ENCODE measurements around the gene PRODH2. TPM values are rescaled to one million over a fixed set of nuclear protein-coding genes. Genes with fewer than 3 reads are reported as not detected.

Gene PRODH2
- total and polyA plus RNA-seq, 2 of the 13 experiments (the other 11 are each of a cell fraction or from before 2014, with no cell fraction given): 86.7 to 118 TPM

DNA sequence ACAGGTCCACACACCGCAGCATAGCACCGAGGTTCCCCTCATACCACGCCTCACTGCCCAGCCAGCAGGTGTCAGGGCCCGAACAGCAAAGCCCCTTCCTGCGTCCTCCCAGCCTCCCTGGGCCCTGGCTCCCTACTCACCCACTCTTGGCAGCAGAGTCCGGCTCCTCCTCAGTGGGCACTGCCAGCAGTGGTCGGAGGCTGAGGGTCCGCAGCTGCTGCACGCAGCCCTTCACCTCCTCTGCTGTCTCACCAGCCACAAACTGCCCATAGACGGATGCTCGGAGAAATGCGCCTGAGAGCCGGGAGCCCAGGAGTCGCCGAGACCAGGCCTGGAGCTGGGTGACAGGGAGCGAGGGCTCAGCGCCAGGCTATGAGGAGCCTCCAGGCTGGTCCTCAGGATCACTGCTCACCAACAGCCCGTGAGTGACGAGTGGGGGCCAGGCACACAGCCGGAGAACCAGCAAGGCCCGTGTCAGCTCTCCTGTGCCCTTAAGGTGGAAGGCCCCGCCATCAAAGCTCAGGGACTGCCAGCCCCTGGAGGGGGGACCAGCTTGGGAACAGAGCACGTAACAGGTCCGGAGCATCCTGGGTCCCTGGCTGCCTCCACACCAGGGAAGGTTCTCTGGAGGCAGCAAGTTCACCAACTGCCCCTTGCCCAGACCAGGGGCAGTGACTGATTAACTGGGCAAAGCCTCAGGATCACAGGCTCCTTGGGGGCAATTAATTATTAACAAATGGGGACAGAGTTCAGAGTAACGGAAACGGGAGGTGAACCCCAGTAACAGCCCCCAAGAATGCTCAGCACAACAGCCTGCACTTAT, at the start of gene PRODH2 (continued):
- no peak for TF ChIP-seq ZNF629 (CRISPR knock-in tag; conservative IDR thresholded peaks at IDR 0.05)
- TF ChIP-seq, protein P1, sequence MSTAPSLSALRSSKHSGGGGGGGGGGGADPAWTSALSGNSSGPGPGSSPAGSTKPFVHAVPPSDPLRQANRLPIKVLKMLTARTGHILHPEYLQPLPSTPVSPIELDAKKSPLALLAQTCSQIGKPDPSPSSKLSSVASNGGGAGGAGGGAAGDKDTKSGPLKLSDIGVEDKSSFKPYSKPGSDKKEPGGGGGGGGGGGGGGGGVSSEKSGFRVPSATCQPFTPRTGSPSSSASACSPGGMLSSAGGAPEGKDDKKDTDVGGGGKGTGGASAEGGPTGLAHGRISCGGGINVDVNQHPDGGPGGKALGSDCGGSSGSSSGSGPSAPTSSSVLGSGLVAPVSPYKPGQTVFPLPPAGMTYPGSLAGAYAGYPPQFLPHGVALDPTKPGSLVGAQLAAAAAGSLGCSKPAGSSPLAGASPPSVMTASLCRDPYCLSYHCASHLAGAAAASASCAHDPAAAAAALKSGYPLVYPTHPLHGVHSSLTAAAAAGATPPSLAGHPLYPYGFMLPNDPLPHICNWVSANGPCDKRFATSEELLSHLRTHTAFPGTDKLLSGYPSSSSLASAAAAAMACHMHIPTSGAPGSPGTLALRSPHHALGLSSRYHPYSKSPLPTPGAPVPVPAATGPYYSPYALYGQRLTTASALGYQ (CRISPR knock-in tag; IDR thresholded peaks at IDR 0.05): 0 out of 2 replicates have a peak, but pooled peaks have one; percentile 33
- peak; percentile 45; the same call in 1 of the 2 replicates for TF ChIP-seq ZSCAN9 (CRISPR knock-in tag; IDR thresholded peaks at IDR 0.05; ENCODE audit: borderline replicate concordance)
- TF ChIP-seq, protein P2, sequence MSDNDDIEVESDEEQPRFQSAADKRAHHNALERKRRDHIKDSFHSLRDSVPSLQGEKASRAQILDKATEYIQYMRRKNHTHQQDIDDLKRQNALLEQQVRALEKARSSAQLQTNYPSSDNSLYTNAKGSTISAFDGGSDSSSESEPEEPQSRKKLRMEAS (IDR thresholded peaks at IDR 0.05): peak; percentile 93
- TF ChIP-seq HIVEP1 (CRISPR knock-in tag; IDR thresholded peaks at IDR 0.05): peak; percentile 10; the same call in 1 of the 2 replicates
- TF ChIP-seq ZNF678 (CRISPR knock-in tag; IDR thresholded peaks at IDR 0.05): no peak
- peak; percentile 76; the same call in 1 of the 2 replicates for TF ChIP-seq ZNF747 (CRISPR knock-in tag; IDR thresholded peaks at IDR 0.05; ENCODE audit: borderline replicate concordance)
- peak; percentile 39; the same call in 1 of the 2 replicates for TF ChIP-seq PITX1 (CRISPR knock-in tag; IDR thresholded peaks at IDR 0.05)
- no peak; the same call in 1 of the 2 replicates for TF ChIP-seq ZNF136 (CRISPR knock-in tag; IDR thresholded peaks at IDR 0.05; ENCODE audit: low read depth)
- no peak for TF ChIP-seq KMT2A (CRISPR knock-in tag; IDR thresholded peaks at IDR 0.05)
- TF ChIP-seq ZEB1 (IDR thresholded peaks at IDR 0.05; ENCODE audit: insufficient replicate concordance, low read depth): no peak
- no peak for TF ChIP-seq ZNF121 (CRISPR knock-in tag; IDR thresholded peaks at IDR 0.05)
- no peak for TF ChIP-seq POLR2AphosphoS2 (IDR thresholded peaks at IDR 0.05; ENCODE audit: low read depth, low read length)
- TF ChIP-seq, protein P3, sequence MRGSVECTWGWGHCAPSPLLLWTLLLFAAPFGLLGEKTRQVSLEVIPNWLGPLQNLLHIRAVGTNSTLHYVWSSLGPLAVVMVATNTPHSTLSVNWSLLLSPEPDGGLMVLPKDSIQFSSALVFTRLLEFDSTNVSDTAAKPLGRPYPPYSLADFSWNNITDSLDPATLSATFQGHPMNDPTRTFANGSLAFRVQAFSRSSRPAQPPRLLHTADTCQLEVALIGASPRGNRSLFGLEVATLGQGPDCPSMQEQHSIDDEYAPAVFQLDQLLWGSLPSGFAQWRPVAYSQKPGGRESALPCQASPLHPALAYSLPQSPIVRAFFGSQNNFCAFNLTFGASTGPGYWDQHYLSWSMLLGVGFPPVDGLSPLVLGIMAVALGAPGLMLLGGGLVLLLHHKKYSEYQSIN (CRISPR knock-in tag; IDR thresholded peaks at IDR 0.05; ENCODE audit: borderline replicate concordance): no peak
- TF ChIP-seq PCBP2 (optimal IDR thresholded peaks at IDR 0.05; ENCODE audit: low read depth, low read length, poor library complexity, severe bottlenecking): no peak
- no peak for TF ChIP-seq ZFP82 (CRISPR knock-in tag; IDR thresholded peaks at IDR 0.05; ENCODE audit: borderline replicate concordance)
- peak; percentile 93 for TF ChIP-seq PPARG (CRISPR knock-in tag; conservative IDR thresholded peaks at IDR 0.05)
- no peak; the same call in 1 of the 2 replicates for TF ChIP-seq NFKB2 (CRISPR knock-in tag; IDR thresholded peaks at IDR 0.05; ENCODE audit: borderline replicate concordance)
- TF ChIP-seq ZNF772 (CRISPR knock-in tag; IDR thresholded peaks at IDR 0.05): peak; percentile 41; the same call in 1 of the 2 replicates
- TF ChIP-seq, protein P4, sequence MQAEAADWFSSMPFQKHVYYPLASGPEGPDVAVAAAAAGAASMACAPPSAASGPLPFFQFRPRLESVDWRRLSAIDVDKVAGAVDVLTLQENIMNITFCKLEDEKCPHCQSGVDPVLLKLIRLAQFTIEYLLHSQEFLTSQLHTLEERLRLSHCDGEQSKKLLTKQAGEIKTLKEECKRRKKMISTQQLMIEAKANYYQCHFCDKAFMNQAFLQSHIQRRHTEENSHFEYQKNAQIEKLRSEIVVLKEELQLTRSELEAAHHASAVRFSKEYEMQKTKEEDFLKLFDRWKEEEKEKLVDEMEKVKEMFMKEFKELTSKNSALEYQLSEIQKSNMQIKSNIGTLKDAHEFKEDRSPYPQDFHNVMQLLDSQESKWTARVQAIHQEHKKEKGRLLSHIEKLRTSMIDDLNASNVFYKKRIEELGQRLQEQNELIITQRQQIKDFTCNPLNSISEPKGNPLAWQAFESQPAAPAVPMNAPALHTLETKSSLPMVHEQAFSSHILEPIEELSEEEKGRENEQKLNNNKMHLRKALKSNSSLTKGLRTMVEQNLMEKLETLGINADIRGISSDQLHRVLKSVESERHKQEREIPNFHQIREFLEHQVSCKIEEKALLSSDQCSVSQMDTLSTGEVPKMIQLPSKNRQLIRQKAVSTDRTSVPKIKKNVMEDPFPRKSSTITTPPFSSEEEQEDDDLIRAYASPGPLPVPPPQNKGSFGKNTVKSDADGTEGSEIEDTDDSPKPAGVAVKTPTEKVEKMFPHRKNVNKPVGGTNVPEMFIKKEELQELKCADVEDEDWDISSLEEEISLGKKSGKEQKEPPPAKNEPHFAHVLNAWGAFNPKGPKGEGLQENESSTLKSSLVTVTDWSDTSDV (CRISPR knock-in tag; IDR thresholded peaks at IDR 0.05): peak; percentile 82; the same call in 1 of the 2 replicates
- no peak for TF ChIP-seq RELA (CRISPR knock-in tag; IDR thresholded peaks at IDR 0.05)
- TF ChIP-seq ZNF326 (CRISPR knock-in tag; IDR thresholded peaks at IDR 0.05; ENCODE audit: borderline replicate concordance): no peak
